Testis (tissue), 2 donors: ENCODE measurements around the gene LHFPL3.

ENCODE experiments used
- POLR2A ChIP-seq: fragments of 450-650 bp; IDR thresholded peaks from one replicate; pipeline ENCODE4 v1.6.1; 2017; ENCODE audit warnings: antibody characterized with exemption, mild to moderate bottlenecking, moderate library complexity
- TF ChIP-seq, protein P1 (sequence below), 3 experiments: fragments of 450-650 bp in 2 of 3; fragments of 200-600 bp in 1 of 3; sonication (generic) in 1 of 3; IDR thresholded peaks; one replicate each; pipeline ENCODE4 v1.5.1; 2016 to 2019; ENCODE audit warnings: antibody characterized with exemption in 3 of 3, mild to moderate bottlenecking in 2 of 3, moderate library complexity in 1 of 3

DNA sequence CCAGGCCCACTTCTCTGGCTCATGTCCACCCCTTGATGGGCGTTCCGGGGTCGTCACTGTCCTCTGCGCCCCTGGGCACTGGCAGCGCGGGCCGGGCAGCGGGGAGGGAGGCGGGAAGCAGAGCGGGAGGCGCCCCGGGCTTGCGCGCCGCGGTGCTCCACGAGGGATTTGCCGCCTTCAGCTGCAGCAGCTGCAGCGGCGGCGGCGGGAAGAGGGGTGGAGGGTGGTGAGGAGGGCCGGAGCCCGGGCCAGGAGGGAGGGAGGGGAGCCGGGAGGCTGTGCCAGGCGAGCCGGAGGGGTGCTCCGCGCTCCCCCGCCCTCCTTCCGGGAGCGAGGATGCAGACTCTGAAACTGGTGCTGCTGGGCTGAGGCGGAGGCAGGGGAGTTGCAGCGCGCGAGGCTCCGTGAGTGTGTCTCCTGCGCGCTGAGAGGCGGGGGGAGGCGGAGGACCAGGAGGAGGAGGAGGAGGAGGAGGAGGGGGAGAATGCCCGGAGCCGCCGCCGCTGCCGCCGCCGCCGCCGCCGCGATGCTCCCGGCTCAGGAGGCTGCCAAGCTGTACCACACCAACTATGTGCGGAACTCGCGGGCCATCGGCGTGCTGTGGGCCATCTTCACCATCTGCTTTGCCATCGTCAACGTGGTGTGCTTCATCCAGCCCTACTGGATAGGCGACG, at the start of gene LHFPL3:
- TF ChIP-seq, protein P1, sequence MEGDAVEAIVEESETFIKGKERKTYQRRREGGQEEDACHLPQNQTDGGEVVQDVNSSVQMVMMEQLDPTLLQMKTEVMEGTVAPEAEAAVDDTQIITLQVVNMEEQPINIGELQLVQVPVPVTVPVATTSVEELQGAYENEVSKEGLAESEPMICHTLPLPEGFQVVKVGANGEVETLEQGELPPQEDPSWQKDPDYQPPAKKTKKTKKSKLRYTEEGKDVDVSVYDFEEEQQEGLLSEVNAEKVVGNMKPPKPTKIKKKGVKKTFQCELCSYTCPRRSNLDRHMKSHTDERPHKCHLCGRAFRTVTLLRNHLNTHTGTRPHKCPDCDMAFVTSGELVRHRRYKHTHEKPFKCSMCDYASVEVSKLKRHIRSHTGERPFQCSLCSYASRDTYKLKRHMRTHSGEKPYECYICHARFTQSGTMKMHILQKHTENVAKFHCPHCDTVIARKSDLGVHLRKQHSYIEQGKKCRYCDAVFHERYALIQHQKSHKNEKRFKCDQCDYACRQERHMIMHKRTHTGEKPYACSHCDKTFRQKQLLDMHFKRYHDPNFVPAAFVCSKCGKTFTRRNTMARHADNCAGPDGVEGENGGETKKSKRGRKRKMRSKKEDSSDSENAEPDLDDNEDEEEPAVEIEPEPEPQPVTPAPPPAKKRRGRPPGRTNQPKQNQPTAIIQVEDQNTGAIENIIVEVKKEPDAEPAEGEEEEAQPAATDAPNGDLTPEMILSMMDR (IDR thresholded peaks at IDR 0.05), result no peak
- TF ChIP-seq POLR2A, result no peak
